HCT116 (cell line): ENCODE results near the gene ZC3H7A. TPM values are rescaled to one million over a fixed set of nuclear protein-coding genes. Genes with fewer than 3 reads are reported as not detected.

Experiments used
- ATAC-seq: fragments of 200-7000 bp; cut with Tn5 transposase; 2 replicates; pipeline ENCODE4 v1.9.1; 2020; ENCODE audit warnings: mild to moderate bottlenecking, moderate library complexity
- BruUV-seq: library from RNA; stranded (reverse); fragments of 400-500 nt; replicated peaks from 2 replicates; lab custom pipeline; 2021; lab: Mats Ljungman, UMichigan
- CTCF ChIA-PET: fragments of 300-600 bp; sonication (Branson Sonifier 250); formaldehyde crosslinking; loops from one replicate; lab custom pipeline; 2021; ENCODE audit warnings: antibody characterized with exemption; lab: Charles Lee
- POLR2A ChIA-PET: fragments of 300-600, 350-600 bp; sonication (Branson Sonifier 250); formaldehyde crosslinking; loops from one replicate; lab custom pipeline; 2021; ENCODE audit warnings: antibody characterized with exemption; lab: Charles Lee
- RAD21 ChIA-PET, 2 experiments: fragments of 300-600 bp; sonication (Branson Sonifier 250); formaldehyde crosslinking; loops; one replicate each; lab custom pipeline; 2023; ENCODE audit warnings: low total read pairs in 2 of 2; ENCODE audit not compliant: uncharacterized antibody in 2 of 2, unreplicated experiment in 2 of 2, low non-redundant PET in 1 of 2; lab: Charles Lee
- DNase-seq: peaks from one replicate; pipeline ENCODE4 v3.0.0-alpha.2; 2010; ENCODE audit warnings: low read depth, low spot score
- H2AFZ ChIP-seq: fragments of 200-600 bp; shearing (Covaris generic), sonication (generic); 2 replicates; pipeline ENCODE4 v1.6.1; 2017; ENCODE audit warnings: low read depth, mixed run types, mixed read lengths, antibody characterized with exemption, low read length; ENCODE audit not compliant: poor library complexity, severe bottlenecking
- H3K27ac ChIP-seq: 2 replicates; pipeline ENCODE4 v1.5.1; 2012; ENCODE audit warnings: low read depth, low read length
- H3K27me3 ChIP-seq: fragments of 200-600 bp; sonication (generic); 2 replicates; pipeline ENCODE4 v1.6.1; 2016; ENCODE audit warnings: mixed run types, low read length, mixed read lengths; ENCODE audit not compliant: insufficient read depth
- H3K36me3 ChIP-seq, 2 experiments: fragments of 200-500 bp in 1 of 2; fragments of 200-600 bp in 1 of 2; sonication (Bioruptor generic) in 1 of 2; sonication (generic) in 1 of 2; 2 replicates each; pipeline versions ENCODE4 v1.5.1 to v1.6.1; 2014 to 2016; ENCODE audit warnings: low read length in 2 of 2, inconsistent platforms in 1 of 2, mixed read lengths in 1 of 2, mixed run types in 1 of 2; ENCODE audit not compliant: insufficient read depth in 2 of 2, control insufficient read depth in 1 of 2
- H3K4me1 ChIP-seq, 2 experiments: fragments of 200-600 bp in 1 of 2; sonication (generic) in 1 of 2; 2 replicates each; pipeline versions ENCODE4 v1.5.1 to v1.6.1; 2012 to 2017; ENCODE audit warnings: low read length in 2 of 2, inconsistent platforms in 1 of 2, mild to moderate bottlenecking in 1 of 2, mixed read lengths in 1 of 2, mixed run types in 1 of 2, moderate library complexity in 1 of 2; ENCODE audit not compliant: insufficient read depth in 2 of 2, control insufficient read depth in 1 of 2
- H3K4me2 ChIP-seq: fragments of 200-600 bp; sonication (generic); 2 replicates; pipeline ENCODE4 v1.6.1; 2017; ENCODE audit warnings: mixed run types, low read length, mixed read lengths
- H3K4me3 ChIP-seq, 2 experiments: fragments of 200-600 bp in 1 of 2; sonication (generic) in 1 of 2; replicated peaks in 1 of 2; 2 replicates each; pipeline ENCODE4 v1.5.1; 2011 to 2016; ENCODE audit warnings: low read length in 2 of 2, control low read depth in 1 of 2, low read depth in 1 of 2, mild to moderate bottlenecking in 1 of 2, mixed read lengths in 1 of 2, mixed run types in 1 of 2
- H3K79me2 ChIP-seq: fragments of 200-600 bp; sonication (generic); 2 replicates; pipeline ENCODE4 v1.6.1; 2017; ENCODE audit warnings: mild to moderate bottlenecking, mixed run types, low read length, moderate library complexity, mixed read lengths; ENCODE audit not compliant: insufficient read depth
- H3K9ac ChIP-seq: fragments of 200-600 bp; sonication (generic); 2 replicates; pipeline ENCODE4 v1.6.1; 2016; ENCODE audit warnings: low read length, mixed read lengths
- H3K9me2 ChIP-seq: fragments of 200-600 bp; sonication (generic), shearing (Covaris generic); 2 replicates; pipeline ENCODE4 v1.6.1; 2017; ENCODE audit warnings: mixed run types, mild to moderate bottlenecking, moderate library complexity; ENCODE audit not compliant: insufficient read depth
- H3K9me3 ChIP-seq, 2 experiments: fragments of 200-500 bp in 1 of 2; fragments of 200-600 bp in 1 of 2; sonication (Bioruptor generic) in 1 of 2; sonication (generic) in 1 of 2; 2 replicates each; pipeline ENCODE4 v1.6.1; 2014 to 2017; ENCODE audit warnings: low read length in 2 of 2, mixed read lengths in 2 of 2, inconsistent platforms in 1 of 2, low read depth in 1 of 2, mild to moderate bottlenecking in 1 of 2, mixed run types in 1 of 2, moderate library complexity in 1 of 2; ENCODE audit not compliant: control insufficient read depth in 1 of 2, insufficient read depth in 1 of 2
- H4K20me1 ChIP-seq: fragments of 200-600 bp; sonication (generic), shearing (Covaris generic); 2 replicates; pipeline ENCODE4 v1.6.1; 2017; ENCODE audit warnings: mixed run types, mild to moderate bottlenecking, moderate library complexity; ENCODE audit not compliant: insufficient read depth
- CBX3 ChIP-seq: IDR thresholded peaks from 2 replicates; pipeline ENCODE4 v1.6.1; 2012; ENCODE audit warnings: low read depth
- CTCF ChIP-seq, 3 experiments: fragments of 200-600 bp in 1 of 3; sonication (generic) in 1 of 3; IDR thresholded peaks in 2 of 3; conservative IDR thresholded peaks in 1 of 3; 2 replicates each; pipeline ENCODE4 v1.5.1; 2012 to 2017; ENCODE audit warnings: low read depth in 2 of 3, low read length in 2 of 3, antibody characterized with exemption in 1 of 3, borderline replicate concordance in 1 of 3, control low read depth in 1 of 3, mild to moderate bottlenecking in 1 of 3, mixed read lengths in 1 of 3, mixed run types in 1 of 3, moderate library complexity in 1 of 3; ENCODE audit not compliant: insufficient read depth in 1 of 3
- EZH2phosphoT487 ChIP-seq: fragments of 200-600 bp; IDR thresholded peaks from 2 replicates; pipeline ENCODE4 v1.6.1; 2018; ENCODE audit warnings: antibody characterized with exemption, borderline replicate concordance
- RAD21 ChIP-seq: IDR thresholded peaks from 2 replicates; pipeline ENCODE4 v1.6.1; 2012; ENCODE audit warnings: low read depth, mild to moderate bottlenecking
- SP1 ChIP-seq: IDR thresholded peaks from 2 replicates; pipeline ENCODE4 v1.6.1; 2012; ENCODE audit warnings: low read depth
- YY1 ChIP-seq: IDR thresholded peaks from 2 replicates; pipeline ENCODE4 v1.6.1; 2011; ENCODE audit warnings: low read length, low read depth, moderate library complexity, mild to moderate bottlenecking; ENCODE audit not compliant: insufficient replicate concordance; ENCODE audit errors: extremely low read depth
- intact Hi-C: fragments of 100-400 bp; cut with micrococcal nuclease; formaldehyde crosslinking; loops from 2 replicates; pipeline ENCODE4 v1.10.0; 2022
- total RNA-seq: library from RNA; stranded (reverse); gene quantifications from one replicate; pipeline ENCODE4 v1.2.1, GENCODE V29; 2021; ENCODE audit not compliant: unreplicated experiment
- TF ChIP-seq, protein P1 (sequence below): IDR thresholded peaks from 2 replicates; pipeline ENCODE4 v1.6.1; 2012
- TF ChIP-seq, protein P2 (sequence below): IDR thresholded peaks from 2 replicates; pipeline ENCODE4 v1.6.1; 2011; ENCODE audit warnings: mild to moderate bottlenecking, low read length, moderate library complexity; ENCODE audit not compliant: insufficient replicate concordance; ENCODE audit errors: extremely low read depth

Gene ZC3H7A
- total RNA-seq, 1 experiment from 2014 or later = 33.4 TPM

GRCh38 chr16:11740567-11740966 is 56.5 kb downstream of the ZC3H7A start:
- POLR2A ChIA-PET = no interaction called here
- Histone ChIP-seq H3K9ac (no peak overlapping the region), H3K9me2 (no peaks in the 10 kb centered on the region), H3K79me2 (peaks cover 61% of the 10 kb centered on the region), H3K9me3 (no peaks in the 10 kb centered on the region)
- TF ChIP-seq CBX3 (no peak), CTCF (IDR thresholded peaks at IDR 0.05 in 2 of 3, conservative IDR thresholded peaks at IDR 0.05 in 1 of 3; ENCODE audit: borderline replicate concordance in 1 of 3, insufficient read depth in 1 of 3, low read depth in 2 of 3, low read length in 2 of 3) (no peak), SP1 (no peak)
- TF ChIP-seq, protein P1, sequence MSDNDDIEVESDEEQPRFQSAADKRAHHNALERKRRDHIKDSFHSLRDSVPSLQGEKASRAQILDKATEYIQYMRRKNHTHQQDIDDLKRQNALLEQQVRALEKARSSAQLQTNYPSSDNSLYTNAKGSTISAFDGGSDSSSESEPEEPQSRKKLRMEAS = no peak
- TF ChIP-seq, all 23 proteins: peak for 0
- DNase-seq (no peak), ATAC-seq (no peak)
- intact Hi-C loops = no loop called here
- no TSS peak for BruUV-seq
- RAD21 ChIA-PET = no interaction called here
- Histone ChIP-seq H3K36me3 (peaks cover 6 to 19% of the 10 kb centered on the region in 2 experiments; a peak in 2 of 4 replicates), H3K4me1 (peaks cover 18 to 34% of the 10 kb centered on the region in 2 experiments; a peak in 3 of 4 replicates), H4K20me1 (no peaks in the 10 kb centered on the region), H2AFZ (no peak overlapping the region), H3K4me3 (no peak overlapping the region), H3K27me3 (no peaks in the 10 kb centered on the region), H3K27ac (no peak overlapping the region), H3K4me2 (peak overlapping the region; percentile 82; the same call in 1 of the 2 replicates)
- CTCF ChIA-PET = no interaction called here

GRCh38 chr16:11738742-11739544 is 58.1 kb downstream of the ZC3H7A start:
- Histone ChIP-seq H3K79me2 (peaks cover 64% of the 10 kb centered on the region), H4K20me1 (no peaks in the 10 kb centered on the region), H3K36me3 (peaks cover 18 to 32% of the 10 kb centered on the region in 2 experiments; a peak in 2 of 4 replicates), H3K4me2 (no peak overlapping the region), H3K27me3 (no peaks in the 10 kb centered on the region), H3K9ac (no peak overlapping the region), H3K9me2 (no peaks in the 10 kb centered on the region), H3K27ac (no peak overlapping the region), H3K4me1 (peaks cover 15 to 31% of the 10 kb centered on the region in 2 experiments; a peak in 3 of 4 replicates), H2AFZ (no peak overlapping the region), H3K4me3 (no peak overlapping the region), H3K9me3 (no peaks in the 10 kb centered on the region)
- RAD21 ChIA-PET = no interaction called here
- ATAC-seq (no peak), DNase-seq (no peak)
- CTCF ChIA-PET = no interaction called here
- TF ChIP-seq CTCF (IDR thresholded peaks at IDR 0.05 in 2 of 3, conservative IDR thresholded peaks at IDR 0.05 in 1 of 3; ENCODE audit: borderline replicate concordance in 1 of 3, insufficient read depth in 1 of 3, low read depth in 2 of 3, low read length in 2 of 3) (no peak), YY1 (no peak), EZH2phosphoT487 (no peak), RAD21 (no peak)
- TF ChIP-seq, protein P2, sequence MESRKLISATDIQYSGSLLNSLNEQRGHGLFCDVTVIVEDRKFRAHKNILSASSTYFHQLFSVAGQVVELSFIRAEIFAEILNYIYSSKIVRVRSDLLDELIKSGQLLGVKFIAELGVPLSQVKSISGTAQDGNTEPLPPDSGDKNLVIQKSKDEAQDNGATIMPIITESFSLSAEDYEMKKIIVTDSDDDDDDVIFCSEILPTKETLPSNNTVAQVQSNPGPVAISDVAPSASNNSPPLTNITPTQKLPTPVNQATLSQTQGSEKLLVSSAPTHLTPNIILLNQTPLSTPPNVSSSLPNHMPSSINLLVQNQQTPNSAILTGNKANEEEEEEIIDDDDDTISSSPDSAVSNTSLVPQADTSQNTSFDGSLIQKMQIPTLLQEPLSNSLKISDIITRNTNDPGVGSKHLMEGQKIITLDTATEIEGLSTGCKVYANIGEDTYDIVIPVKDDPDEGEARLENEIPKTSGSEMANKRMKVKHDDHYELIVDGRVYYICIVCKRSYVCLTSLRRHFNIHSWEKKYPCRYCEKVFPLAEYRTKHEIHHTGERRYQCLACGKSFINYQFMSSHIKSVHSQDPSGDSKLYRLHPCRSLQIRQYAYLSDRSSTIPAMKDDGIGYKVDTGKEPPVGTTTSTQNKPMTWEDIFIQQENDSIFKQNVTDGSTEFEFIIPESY = no peak
- BruUV-seq = no TSS peak
- intact Hi-C loops = no loop called here
- POLR2A ChIA-PET = no interaction called here
